GM21576 (cell line): ENCODE results near the gene HYOU1.
"Not testable (repeated sequence)": the region's sequence is repeated elsewhere in the genome, so short reads cannot be mapped to it uniquely, and the experiment has no call there.

Experiments used
- ATAC-seq: cut with Tn5 transposase; IDR thresholded peaks from one replicate; pipeline ENCODE4 v1.9.1; 2021; ENCODE audit warnings: mild to moderate bottlenecking, moderate library complexity; ENCODE audit not compliant: unreplicated experiment

Gene HYOU1, protein sequence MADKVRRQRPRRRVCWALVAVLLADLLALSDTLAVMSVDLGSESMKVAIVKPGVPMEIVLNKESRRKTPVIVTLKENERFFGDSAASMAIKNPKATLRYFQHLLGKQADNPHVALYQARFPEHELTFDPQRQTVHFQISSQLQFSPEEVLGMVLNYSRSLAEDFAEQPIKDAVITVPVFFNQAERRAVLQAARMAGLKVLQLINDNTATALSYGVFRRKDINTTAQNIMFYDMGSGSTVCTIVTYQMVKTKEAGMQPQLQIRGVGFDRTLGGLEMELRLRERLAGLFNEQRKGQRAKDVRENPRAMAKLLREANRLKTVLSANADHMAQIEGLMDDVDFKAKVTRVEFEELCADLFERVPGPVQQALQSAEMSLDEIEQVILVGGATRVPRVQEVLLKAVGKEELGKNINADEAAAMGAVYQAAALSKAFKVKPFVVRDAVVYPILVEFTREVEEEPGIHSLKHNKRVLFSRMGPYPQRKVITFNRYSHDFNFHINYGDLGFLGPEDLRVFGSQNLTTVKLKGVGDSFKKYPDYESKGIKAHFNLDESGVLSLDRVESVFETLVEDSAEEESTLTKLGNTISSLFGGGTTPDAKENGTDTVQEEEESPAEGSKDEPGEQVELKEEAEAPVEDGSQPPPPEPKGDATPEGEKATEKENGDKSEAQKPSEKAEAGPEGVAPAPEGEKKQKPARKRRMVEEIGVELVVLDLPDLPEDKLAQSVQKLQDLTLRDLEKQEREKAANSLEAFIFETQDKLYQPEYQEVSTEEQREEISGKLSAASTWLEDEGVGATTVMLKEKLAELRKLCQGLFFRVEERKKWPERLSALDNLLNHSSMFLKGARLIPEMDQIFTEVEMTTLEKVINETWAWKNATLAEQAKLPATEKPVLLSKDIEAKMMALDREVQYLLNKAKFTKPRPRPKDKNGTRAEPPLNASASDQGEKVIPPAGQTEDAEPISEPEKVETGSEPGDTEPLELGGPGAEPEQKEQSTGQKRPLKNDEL

DNA sequence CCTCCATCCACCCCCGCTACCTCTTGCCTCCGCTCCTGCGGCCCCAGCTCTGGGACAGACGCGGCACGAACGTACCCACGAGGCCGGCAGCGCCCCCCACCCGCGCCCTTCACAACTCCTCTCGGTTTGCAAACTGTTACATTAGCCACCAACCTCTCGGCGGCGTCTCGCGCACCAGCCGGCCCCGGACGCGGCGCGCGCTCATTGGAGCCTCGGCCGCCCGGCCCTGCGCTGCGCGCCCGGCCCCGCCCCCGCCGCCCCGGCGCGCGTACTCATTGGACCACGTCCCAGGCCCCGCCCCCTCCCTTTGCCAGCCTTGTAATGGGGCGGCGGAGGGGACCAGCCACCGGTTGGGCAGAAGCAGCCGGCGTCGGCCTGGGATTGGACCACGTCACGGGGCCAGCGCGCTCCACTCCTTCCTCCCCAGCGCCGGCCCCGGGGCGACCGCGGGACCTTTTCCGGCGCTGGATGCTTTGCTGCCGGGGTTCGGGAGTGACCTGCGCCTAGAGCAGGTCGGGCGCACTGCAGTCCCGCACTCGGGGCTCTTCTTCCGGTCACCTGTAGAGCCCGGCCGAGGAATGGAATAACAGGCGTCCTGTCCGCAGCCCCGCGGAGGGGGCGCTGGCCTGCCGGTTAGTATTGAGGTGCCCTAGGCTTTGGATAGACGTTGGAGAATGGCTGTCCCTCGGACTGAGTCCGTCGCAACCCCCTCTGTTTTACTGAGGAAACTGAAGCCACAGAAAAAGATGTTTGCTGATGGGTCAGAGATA is at the start of gene HYOU1:
Gene HYOU1 (minus strand): TSS at position 206 of the 770 bp plus-strand sequence. CDS start 1,045 bp downstream, outside the sequence.
- ATAC-seq, result peak; percentile 88

GRCh38 chr11:119103793-119104192 is 46.8 kb upstream of the HYOU1 start:
- ATAC-seq, result no peak

- ATAC-seq, result not testable (repeated sequence)
These were observed 46.2 kb upstream of the HYOU1 start for GRCh38 chr11:119103161-119103664.

DNA sequence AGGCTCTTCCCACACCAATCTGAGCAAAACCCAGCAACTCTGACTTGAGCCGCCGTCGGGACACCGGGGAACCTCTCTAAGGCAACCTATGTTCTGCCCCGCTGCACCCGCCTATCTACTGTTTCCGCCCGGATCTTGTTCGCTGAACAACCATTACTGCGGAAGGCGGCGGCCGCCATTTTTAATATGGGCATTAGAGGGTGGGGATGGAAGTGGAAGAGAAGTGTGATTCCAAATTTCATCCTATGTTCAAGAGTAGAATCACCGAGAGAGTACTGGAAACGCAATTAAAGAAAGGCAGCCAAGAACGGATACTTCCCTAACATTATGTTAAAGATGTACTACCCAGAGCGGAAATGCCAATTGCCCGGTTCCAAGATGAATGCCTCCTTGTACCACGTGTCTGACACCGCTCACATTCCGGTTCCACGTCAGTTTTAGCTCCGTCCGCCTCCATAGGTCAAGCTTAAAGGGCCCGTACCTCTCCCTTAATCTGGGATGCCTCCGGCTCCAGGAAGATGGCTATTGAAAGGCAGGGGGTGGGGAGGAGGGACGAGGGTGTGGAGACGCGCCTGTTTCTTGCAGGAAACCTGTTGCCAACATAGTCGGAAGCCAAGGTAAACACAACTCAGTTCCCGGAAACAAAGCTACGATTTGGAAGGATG is 44.9 kb upstream of the HYOU1 start, which contains the start of gene DPAGT1:
Gene DPAGT1 (minus strand): TSS at position 95 of the 665 bp plus-strand sequence. CDS start 198 bp downstream, outside the sequence.
- peak; percentile 72 for ATAC-seq

DNA sequence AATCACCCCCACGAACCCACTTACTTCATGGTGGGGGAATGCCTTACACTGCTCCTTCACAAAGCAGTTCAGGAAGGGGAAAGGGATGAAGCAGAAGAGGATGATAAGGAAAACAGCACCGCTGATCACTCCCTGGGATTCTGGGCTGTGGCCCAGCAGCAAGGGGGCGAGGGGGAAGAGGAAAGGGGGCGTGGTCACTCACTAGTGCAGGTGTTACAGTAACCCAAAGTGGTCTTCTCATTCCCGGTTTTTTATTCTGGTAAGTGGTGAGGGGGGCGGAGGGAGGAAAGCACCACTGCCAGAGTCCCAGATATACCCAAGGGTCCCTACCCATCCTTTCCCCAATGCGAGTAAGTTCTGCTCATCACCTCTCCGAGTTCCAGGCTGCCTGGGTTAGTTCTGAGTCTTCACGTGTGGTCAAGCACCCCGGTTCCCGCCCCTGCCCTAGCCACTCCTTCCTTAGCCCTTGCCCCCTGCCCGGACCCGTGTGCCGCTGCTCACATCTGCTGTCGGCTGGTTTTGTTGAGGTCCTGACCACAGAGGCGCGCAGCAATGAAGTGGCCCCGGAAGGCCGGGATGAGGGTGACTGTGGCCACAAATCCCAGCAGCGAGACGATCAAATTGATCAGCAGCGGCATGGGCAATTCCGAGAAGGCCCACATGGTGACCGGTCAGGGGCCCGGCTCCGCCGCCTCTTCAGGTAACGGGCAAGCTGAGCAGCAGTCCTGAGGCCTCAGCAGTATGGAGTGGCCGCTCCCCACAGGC is 44.2 kb upstream of the HYOU1 start:
- ATAC-seq, result peak; percentile 14

GRCh38 chr11:119100246-119100970 is 43.4 kb upstream of the HYOU1 start:
- ATAC-seq, result no peak

DNA sequence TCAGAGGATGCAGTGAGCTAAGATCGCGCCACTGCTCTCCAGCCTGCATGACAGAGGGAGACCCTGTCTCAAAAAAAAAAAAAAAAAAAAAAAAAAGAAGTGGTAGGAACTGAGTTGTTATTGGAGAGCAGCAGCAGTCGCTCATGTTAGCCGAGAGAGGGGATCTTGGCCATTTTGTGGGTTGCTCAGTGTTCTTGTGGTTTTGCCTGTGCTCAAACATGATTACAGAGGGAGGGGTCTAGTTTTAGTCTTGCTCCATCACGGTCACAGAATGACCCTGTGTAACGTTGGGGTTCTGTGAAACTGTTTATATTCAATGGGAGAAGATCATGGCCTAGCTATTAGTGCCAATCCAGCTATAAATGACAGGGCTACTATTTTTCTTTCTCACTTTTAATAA is 42.7 kb upstream of the HYOU1 start:
- ATAC-seq, result no peak

- ATAC-seq, result peak; percentile 80
These were observed 38.3 kb upstream of the HYOU1 start for GRCh38 chr11:119095066-119095880.

- peak; percentile 34 for ATAC-seq
These were observed 37.7 kb upstream of the HYOU1 start for GRCh38 chr11:119094816-119095065.

DNA sequence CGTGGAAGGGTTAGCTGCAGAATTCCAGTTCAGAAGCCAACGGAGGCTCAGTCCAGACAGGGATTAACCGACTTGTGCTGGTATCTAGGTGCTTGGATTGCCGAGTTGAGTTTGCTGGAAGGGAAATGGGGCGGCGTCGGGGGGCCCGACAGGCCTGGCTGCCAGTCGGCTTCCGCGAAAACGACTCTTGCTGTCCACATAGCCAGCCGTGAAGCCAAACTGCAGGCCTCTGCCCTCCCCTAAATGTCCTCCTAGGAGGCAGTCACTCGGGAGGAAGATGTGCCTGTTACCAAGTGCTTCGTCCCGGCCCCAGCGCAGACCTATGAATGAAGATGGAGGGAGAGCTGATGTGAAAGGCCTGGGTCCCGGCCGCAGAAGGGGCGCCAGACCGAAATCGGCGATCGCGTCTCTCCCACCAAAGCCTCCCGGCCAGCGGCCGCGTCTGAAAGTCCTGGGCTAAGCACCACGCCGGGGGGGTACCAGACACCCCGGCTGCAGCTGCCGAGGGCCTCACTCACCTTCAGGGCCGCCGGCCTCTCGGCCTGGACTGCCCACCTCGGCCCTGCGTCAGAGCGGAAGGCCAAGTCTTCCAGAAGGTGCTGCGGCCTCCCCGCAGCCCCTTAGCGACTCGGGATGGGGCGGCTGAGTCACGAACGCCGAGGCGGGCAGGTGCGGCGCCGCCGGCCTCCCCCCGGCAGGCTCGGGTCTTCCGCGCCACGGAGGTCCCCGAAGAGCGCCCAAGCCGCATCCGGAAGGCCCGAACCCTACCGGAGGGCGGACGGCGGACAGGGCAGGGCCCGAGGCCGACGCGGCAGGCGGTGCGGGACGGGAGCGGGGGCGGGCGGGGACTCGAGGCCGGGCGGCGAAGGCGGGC is 37.2 kb upstream of the HYOU1 start:
- ATAC-seq, result no peak

GRCh38 chr11:119092880-119093842 is 36.2 kb upstream of the HYOU1 start:
- no peak for ATAC-seq

DNA sequence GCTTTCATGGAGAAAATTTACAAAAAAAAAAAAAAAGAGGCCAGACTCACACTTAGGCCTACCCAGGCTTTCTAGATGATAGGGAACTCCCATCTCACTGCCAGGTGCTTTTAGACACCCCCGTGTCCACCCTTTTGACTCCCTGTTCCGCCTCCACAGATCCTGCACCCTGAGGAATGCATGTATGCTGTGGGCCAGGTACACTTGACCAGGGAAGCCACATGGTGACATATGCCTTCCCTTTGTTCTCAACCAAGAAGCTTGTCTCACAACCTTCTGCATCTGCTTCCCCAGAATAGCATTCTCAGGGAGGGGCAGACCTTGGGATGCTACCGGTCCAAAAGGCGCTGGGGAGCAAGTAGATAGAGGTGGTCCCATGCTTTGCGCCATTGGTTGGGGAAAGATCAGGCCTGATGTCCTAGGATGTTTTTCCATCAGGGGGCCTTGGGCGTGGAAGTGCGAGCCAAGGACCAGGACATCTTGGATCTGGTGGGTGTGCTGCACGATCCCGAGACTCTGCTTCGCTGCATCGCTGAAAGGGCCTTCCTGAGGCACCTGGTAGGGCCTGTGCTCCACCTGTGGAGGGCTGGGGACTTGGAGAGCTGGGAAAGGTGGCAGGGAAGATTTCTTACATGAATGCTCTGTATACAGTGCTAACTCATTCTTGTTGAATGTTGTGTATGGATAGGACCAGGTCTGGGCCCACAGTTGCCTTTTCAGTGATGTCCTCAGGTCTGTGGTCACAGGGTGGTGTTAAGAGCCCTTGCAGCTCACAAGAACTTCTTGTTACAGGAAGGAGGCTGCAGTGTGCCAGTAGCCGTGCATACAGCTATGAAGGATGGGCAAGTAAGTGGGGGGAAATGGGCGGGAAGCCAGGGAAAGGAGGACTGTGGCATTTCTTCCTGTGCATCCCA is 35.2 kb upstream of the HYOU1 start:
- no peak for ATAC-seq

- ATAC-seq, result no peak
These were observed 34.2 kb upstream of the HYOU1 start for GRCh38 chr11:119091178-119091577.

DNA sequence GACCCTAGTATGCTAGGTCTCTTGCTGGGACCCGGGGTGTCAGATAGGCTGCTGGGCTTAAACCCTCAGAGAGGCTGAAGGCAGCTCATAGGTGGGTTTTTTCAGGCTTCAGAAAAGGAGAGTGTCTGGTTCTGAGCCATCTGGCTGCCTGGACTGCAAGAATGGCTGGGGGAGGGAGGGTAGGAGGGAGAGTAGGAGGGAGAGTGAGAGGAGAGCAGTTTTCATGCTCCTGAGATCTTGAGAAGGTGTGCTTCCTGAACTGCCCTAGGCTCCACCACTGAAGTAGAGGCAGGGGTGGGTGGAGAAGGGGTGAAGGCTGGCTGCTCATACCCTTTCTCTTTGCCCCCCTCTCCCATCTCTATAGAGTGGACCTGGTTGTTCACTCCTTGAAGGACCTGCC is 32.3 kb upstream of the HYOU1 start:
- ATAC-seq, result no peak

DNA sequence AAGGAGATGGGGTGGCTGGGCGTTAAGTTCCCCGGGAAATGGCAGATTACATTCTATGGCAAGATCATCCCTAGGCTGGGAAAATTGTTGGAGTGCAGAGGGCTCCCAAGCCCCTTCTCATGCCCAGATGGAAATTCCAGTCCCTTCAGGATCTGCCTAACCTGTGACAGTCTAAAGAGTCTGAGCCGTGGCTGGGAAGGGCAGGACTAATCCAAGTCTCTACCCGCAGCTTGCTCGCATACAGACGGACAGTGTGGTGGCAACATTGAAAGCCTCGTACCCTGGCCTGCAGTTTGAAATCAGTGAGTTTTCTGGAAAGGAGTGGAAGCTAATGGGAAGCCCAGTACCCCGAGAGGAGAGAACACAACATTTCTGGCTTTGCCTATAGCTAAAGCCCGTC is 31.4 kb upstream of the HYOU1 start:
- ATAC-seq, result no peak
